H1 (cell line): ENCODE measurements around the gene DHH. TPM values are rescaled to one million over a fixed set of nuclear protein-coding genes. Genes with fewer than 3 reads are reported as not detected.

Source experiments
- CHD1 ChIP-seq: IDR thresholded peaks from 2 replicates; pipeline ENCODE4 v1.6.1; 2012; ENCODE audit warnings: low read depth, low read length, improper control_type of control experiment
- EGR1 ChIP-seq: IDR thresholded peaks from 2 replicates; pipeline ENCODE4 v1.6.1; 2011; ENCODE audit warnings: low read depth, low read length, borderline replicate concordance
- EP300 ChIP-seq, 2 experiments: IDR thresholded peaks; 1 replicate in 1 of 2; 2 replicates in 1 of 2; pipeline ENCODE4 v1.6.1; 2011 to 2012; ENCODE audit warnings: low read depth in 2 of 2, low read length in 2 of 2, mild to moderate bottlenecking in 2 of 2, borderline replicate concordance in 1 of 2, inconsistent platforms in 1 of 2, moderate library complexity in 1 of 2
- HDAC2 ChIP-seq, 2 experiments: fragments of 300-600 bp in 1 of 2; sonication (generic) in 1 of 2; IDR thresholded peaks; 2 replicates each; pipeline ENCODE4 v1.6.1; 2011 to 2012; ENCODE audit warnings: low read depth in 2 of 2, low read length in 2 of 2, mild to moderate bottlenecking in 2 of 2, moderate library complexity in 2 of 2, borderline replicate concordance in 1 of 2, inconsistent platforms in 1 of 2
- HDAC6 ChIP-seq: IDR thresholded peaks from one replicate; pipeline ENCODE4 v1.7.1; 2012; ENCODE audit warnings: low read depth, mild to moderate bottlenecking, inconsistent platforms, low read length, moderate library complexity
- KDM5A ChIP-seq: fragments of 200-600 bp; IDR thresholded peaks from 2 replicates; pipeline ENCODE4 v1.7.1; 2012; ENCODE audit warnings: mild to moderate bottlenecking, low read length, inconsistent platforms, mixed read lengths
- PHF8 ChIP-seq: fragments of 200-600 bp; sonication (generic); conservative IDR thresholded peaks from 2 replicates; pipeline ENCODE4 v1.7.1; 2012; ENCODE audit warnings: low read depth, mild to moderate bottlenecking, inconsistent platforms, low read length, moderate library complexity
- RAD21 ChIP-seq, 2 experiments: IDR thresholded peaks in 1 of 2; conservative IDR thresholded peaks in 1 of 2; 2 replicates each; pipeline ENCODE4 v1.6.1; 2011; ENCODE audit warnings: low read depth in 2 of 2, low read length in 2 of 2, improper control_type of control experiment in 1 of 2, inconsistent platforms in 1 of 2, mild to moderate bottlenecking in 1 of 2, moderate library complexity in 1 of 2
- RBBP5 ChIP-seq: IDR thresholded peaks from 2 replicates; pipeline ENCODE4 v1.7.1; 2012; ENCODE audit warnings: low read depth, mild to moderate bottlenecking, inconsistent platforms, low read length, moderate library complexity, borderline replicate concordance
- RNF2 ChIP-seq: fragments of 200-900, 300-1000 bp; sonication (generic); IDR thresholded peaks from 2 replicates; pipeline ENCODE4 v1.7.1; 2016; ENCODE audit warnings: borderline replicate concordance, low read depth, mild to moderate bottlenecking, antibody characterized with exemption, low read length; ENCODE audit not compliant: poor library complexity, severe bottlenecking; ENCODE audit errors: missing control alignments
- SAP30 ChIP-seq: fragments of 300-600 bp; sonication (generic); IDR thresholded peaks from 2 replicates; pipeline ENCODE4 v1.7.1; 2012; ENCODE audit warnings: low read length, moderate library complexity, mild to moderate bottlenecking, inconsistent platforms; ENCODE audit not compliant: insufficient read depth, insufficient replicate concordance
- SP1 ChIP-seq: IDR thresholded peaks from 2 replicates; pipeline ENCODE4 v1.6.1; 2011; ENCODE audit warnings: low read depth, low read length
- SRF ChIP-seq: IDR thresholded peaks from 2 replicates; pipeline ENCODE4 v1.6.1; 2011; ENCODE audit warnings: mild to moderate bottlenecking, low read depth, low read length, moderate library complexity
- TAF7 ChIP-seq: optimal IDR thresholded peaks from 2 replicates; pipeline ENCODE3; 2011; ENCODE audit warnings: low read depth, mild to moderate bottlenecking, inconsistent platforms, low read length, moderate library complexity, borderline replicate concordance
- TEAD4 ChIP-seq: IDR thresholded peaks from 2 replicates; pipeline ENCODE4 v1.6.1; 2012; ENCODE audit warnings: low read depth, low read length, inconsistent platforms, mixed read lengths
- polyA plus RNA-seq, 7 experiments: library from polyadenylated mRNA; depleted of rRNA in 3 of 7; stranded (reverse) in 5 of 7; unstranded in 2 of 7; fragments of >200 nt in 5 of 7; fragments of 200-250 nt in 2 of 7; gene quantifications; 1 replicate in 5 of 7; 2 replicates in 1 of 7; 4 replicates in 1 of 7; pipeline versions ENCODE4 v1.2.1 to v1.2.3, GENCODE V29; 2011 to 2013; ENCODE audit warnings: missing spikeins in 2 of 7, mixed read lengths in 2 of 7
- total RNA-seq: library from RNA; stranded (reverse); fragmentation: NEBNext Ultra II Directional; extraction: Animal tissue kit (Norgen Biotek cat#: 25700); gene quantifications from 2 replicates; pipeline ENCODE4 v1.2.1, GENCODE V29; 2021
- TF ChIP-seq, protein P1 (sequence below): IDR thresholded peaks from 2 replicates; pipeline ENCODE4 v1.6.1; 2012; ENCODE audit warnings: inconsistent platforms
- TF ChIP-seq, protein P2 (sequence below): IDR thresholded peaks from 2 replicates; pipeline ENCODE4 v1.6.1; 2012; ENCODE audit warnings: low read length, inconsistent platforms
- TF ChIP-seq, protein P3 (sequence below): IDR thresholded peaks from 2 replicates; pipeline ENCODE4 v1.6.1; 2011; ENCODE audit warnings: low read depth, mild to moderate bottlenecking, low read length; ENCODE audit not compliant: insufficient read depth

DHH gene
- total and polyA plus RNA-seq, 2 of the 8 experiments (the other 6 are each of a cell fraction or from before 2014, with no cell fraction given) = 0.03 to 0.11 TPM

DNA sequence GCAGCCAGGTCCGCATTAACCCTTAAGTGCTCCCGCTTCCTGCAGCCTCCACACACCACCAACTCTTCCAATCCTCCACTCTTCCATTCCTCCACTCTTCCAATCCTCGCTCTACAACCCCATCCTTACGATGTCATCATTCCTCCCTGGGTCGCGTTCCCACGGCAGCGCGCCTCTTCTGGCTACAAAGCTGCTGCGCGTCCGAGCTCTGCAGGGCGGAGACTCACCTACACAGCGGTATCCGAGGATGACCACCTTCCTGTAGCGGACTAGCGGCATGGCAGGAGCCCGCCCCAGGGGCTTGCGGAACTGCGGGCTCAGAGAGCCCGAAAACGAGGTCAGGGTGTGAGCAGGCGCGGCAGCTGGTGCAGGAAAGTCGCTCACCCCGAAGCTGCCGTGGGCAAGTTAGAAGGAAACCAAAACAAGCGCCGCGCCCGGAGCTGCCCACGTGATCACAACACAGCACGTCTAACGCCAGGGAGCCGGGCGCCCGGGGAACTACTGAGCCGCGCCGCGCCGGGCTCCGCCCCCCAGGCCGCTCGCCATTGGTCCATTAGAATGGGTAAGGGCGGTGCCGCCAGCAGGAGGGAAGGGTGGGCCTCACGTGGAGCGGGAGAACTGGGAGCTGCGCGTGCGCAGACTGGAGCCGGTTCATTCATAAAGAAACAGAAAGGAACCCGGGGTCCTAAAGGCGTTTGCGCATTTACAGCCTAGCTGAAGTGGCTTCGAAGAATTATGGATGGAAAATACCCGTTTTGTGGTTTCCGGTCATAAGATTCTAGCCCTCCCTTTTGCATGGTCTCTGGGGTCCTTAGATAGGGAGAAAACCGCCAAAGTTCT, 24.9 kb downstream of the DHH start, which contains the start of gene RHEBL1 (continued):
- TF ChIP-seq EP300 (IDR thresholded peaks at IDR 0.05; ENCODE audit: borderline replicate concordance in 1 of 2, low read depth in 2 of 2, low read length in 2 of 2) (no peak), PHF8 (peak; percentile 55; the same call in 1 of the 2 replicates), HDAC6 (no peak), RBBP5 (peak; percentile 82; the same call in 1 of the 2 replicates), RAD21 (IDR thresholded peaks at IDR 0.05 in 1 of 2, conservative IDR thresholded peaks at IDR 0.05 in 1 of 2; ENCODE audit: low read depth in 2 of 2, low read length in 2 of 2) (no peak), SP1 (no peak), HDAC2 (IDR thresholded peaks at IDR 0.05; ENCODE audit: borderline replicate concordance in 1 of 2, low read depth in 2 of 2, low read length in 2 of 2) (peak in 1 of 2 experiments; percentile 93; a peak in 2 of 4 replicates), TAF7 (peak; percentile 15), RNF2 (no peak), SAP30 (peak; percentile 78), CHD1 (no peak), EGR1 (no peak; the same call in 1 of the 2 replicates), KDM5A (no peak), TEAD4 (no peak), SRF (no peak)
- TF ChIP-seq, protein P1, sequence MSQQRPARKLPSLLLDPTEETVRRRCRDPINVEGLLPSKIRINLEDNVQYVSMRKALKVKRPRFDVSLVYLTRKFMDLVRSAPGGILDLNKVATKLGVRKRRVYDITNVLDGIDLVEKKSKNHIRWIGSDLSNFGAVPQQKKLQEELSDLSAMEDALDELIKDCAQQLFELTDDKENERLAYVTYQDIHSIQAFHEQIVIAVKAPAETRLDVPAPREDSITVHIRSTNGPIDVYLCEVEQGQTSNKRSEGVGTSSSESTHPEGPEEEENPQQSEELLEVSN = peak; percentile 83; the same call in 1 of the 2 replicates
- TF ChIP-seq, protein P2, sequence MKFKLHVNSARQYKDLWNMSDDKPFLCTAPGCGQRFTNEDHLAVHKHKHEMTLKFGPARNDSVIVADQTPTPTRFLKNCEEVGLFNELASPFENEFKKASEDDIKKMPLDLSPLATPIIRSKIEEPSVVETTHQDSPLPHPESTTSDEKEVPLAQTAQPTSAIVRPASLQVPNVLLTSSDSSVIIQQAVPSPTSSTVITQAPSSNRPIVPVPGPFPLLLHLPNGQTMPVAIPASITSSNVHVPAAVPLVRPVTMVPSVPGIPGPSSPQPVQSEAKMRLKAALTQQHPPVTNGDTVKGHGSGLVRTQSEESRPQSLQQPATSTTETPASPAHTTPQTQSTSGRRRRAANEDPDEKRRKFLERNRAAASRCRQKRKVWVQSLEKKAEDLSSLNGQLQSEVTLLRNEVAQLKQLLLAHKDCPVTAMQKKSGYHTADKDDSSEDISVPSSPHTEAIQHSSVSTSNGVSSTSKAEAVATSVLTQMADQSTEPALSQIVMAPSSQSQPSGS = no peak
- TF ChIP-seq, protein P3, sequence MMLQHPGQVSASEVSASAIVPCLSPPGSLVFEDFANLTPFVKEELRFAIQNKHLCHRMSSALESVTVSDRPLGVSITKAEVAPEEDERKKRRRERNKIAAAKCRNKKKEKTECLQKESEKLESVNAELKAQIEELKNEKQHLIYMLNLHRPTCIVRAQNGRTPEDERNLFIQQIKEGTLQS = peak; percentile 63; the same call in 1 of the 2 replicates
